A549 treated with AZD9567 at 1 μM for 4 hours (cell line): Measurements from ENCODE around the gene ADGRE3. TPM values are rescaled to one million over a fixed set of nuclear protein-coding genes. Genes with fewer than 3 reads are reported as not detected.

Experiments
- total RNA-seq: library from RNA; stranded (reverse); fragments of 200-300 nt; extraction: Qiagen RNA extraction; gene quantifications from 5 replicates; pipeline ENCODE4 v1.2.3, GENCODE V29; 2022; ENCODE audit not compliant: insufficient read depth

Gene ADGRE3, protein sequence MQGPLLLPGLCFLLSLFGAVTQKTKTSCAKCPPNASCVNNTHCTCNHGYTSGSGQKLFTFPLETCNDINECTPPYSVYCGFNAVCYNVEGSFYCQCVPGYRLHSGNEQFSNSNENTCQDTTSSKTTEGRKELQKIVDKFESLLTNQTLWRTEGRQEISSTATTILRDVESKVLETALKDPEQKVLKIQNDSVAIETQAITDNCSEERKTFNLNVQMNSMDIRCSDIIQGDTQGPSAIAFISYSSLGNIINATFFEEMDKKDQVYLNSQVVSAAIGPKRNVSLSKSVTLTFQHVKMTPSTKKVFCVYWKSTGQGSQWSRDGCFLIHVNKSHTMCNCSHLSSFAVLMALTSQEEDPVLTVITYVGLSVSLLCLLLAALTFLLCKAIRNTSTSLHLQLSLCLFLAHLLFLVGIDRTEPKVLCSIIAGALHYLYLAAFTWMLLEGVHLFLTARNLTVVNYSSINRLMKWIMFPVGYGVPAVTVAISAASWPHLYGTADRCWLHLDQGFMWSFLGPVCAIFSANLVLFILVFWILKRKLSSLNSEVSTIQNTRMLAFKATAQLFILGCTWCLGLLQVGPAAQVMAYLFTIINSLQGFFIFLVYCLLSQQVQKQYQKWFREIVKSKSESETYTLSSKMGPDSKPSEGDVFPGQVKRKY
- not detected in 5 replicates for total RNA-seq

GRCh38 chr19:14674764-14675163 is at the start of gene ADGRE3:
TSS of gene ADGRE3 (minus strand) at chr19:14674844. CDS start at chr19:14674770, 74 bp downstream.

DNA sequence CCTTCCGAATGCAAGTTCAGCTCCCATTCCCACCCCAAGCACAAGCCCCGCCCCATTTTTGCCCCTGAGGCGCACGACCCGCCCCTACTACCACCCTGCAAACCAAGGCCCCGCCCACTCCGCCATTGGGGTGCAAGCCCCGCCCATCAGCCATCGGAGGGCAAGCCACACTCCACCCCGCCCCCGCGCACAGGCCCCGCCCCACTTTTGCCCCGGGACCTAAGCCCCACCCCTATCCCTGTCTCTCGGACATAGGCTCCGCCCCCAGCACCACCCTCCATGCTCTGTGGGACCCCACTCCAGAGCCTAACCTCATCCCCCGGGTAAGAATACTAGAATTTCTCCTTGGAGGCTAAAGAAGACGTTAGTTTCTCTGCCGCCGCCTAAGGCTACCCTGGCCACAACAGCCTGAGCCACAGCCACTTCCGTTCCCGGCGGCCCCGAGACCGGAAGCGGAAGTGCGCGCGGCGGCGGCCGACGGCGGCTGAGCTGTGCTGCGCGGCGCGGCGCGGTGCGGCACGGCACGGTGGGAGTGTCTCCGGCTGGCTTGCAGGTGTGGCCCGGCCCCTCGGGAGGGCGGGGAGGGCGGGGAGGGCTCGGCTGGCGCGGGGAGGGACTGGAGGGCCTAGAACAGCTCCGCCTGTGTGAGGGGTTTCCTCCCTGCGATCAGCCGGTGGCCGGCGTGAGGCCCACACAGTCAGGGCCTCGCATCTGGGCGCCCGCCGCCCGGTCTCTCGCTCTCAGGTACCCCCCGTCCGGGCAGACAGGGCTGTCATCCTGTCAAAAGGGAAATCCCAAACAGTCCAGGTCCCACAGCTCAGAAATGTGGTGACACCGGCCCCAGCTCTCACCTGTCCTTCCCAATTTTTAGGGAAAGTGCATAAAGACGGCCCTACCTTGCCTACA is 15.2 kb upstream of the ADGRE3 start, which contains the start of gene ZNF333:
Gene ZNF333 (plus strand): TSS at position 451 of the 906 bp plus-strand sequence. CDS start 3,444 bp downstream, outside the sequence.

DNA sequence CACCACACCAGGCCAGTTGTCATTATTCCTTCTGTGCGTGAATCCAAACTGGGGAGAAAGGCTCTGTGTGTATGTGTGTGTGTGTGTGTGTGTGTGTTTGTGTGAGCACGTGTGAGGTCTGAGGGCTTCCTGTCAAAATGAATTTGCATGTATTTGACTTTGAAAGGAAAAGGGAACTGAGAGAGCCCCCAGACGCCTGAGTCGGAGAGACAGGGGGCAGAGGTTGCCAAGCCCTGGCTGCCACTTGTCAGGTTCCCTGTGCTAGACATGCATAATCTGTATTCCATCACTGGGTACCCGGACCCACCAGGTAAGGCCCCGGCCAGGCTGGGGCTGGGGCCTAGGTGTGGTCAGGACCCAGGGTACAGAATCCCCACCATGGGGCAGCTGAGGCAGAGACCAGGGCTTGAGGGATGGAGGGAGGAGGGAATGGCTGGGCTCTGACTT is 91.7 kb downstream of the ADGRE3 start, which contains the start of gene CLEC17A:
Gene CLEC17A (plus strand): TSS at position 191 of the 447 bp plus-strand sequence. CDS start 77 bp downstream, at position 268.

DNA sequence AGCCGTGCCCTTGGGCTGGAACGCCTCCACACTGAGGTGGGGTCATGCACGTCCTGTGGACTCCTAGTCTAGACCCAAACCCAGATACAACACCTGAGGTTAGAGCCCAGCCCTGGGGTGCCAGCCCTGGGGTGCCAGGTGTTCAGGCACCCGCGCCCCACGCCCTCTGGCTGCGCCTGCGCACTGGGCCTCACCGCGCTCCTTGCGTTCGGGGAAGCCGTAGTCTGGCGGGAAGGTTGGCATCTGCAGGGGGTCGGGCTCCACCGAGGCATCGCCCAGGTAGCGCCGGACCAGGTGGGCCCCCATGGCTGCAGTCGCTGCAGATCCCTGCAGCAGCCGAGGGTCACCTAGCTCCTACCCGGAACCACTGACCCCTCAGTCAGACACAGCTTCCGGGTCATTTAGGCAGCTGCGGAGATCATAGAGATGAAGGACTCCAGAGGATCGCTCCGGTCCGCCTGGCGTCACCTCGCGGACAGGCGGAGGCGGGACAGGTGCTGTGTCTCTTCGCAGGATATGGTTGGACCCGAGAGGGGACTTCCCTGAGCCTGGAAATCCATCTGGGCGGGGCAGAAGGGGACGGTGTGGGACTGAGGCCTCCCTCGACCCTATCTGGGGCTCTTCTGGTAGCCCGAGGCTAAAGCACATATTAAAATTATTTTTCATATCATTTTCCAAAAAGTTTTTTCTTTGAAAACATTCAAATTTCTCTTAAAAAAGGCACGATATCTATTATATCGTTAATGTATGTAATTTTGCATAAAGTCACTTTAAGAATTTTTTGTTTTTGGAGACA is 102.8 kb downstream of the ADGRE3 start, which contains the start of gene NDUFB7:
Gene NDUFB7 (minus strand): TSS at position 372 of the 796 bp plus-strand sequence. CDS start 66 bp downstream, at position 306.

Other genes with a start within 250 kb of the ADGRE3 start
- 68.6 to 74.5 TPM (median 68.8 TPM) in 5 replicates for gene PKN1, start 241.5 kb downstream of the ADGRE3 start, total RNA-seq
- 0.07 to 0.14 TPM (median 0.10 TPM) in 4 of 5 replicates, not detected in the other for gene PTGER1, start 199.5 kb downstream of the ADGRE3 start, total RNA-seq
- 99.1 to 138 TPM (median 130 TPM) in 5 replicates for gene GIPC1, start 178.7 kb downstream of the ADGRE3 start, total RNA-seq
- gene DNAJB1, start 156.4 kb downstream of the ADGRE3 start, total RNA-seq = 192 to 225 TPM (median 194 TPM) in 5 replicates
- gene TECR, start 145.2 kb downstream of the ADGRE3 start, total RNA-seq = 134 to 187 TPM (median 185 TPM) in 5 replicates
- gene NDUFB7, start 102.8 kb downstream of the ADGRE3 start, total RNA-seq = 192 to 202 TPM (median 196 TPM) in 5 replicates
- gene CLEC17A, start 91.8 kb downstream of the ADGRE3 start, total RNA-seq = 0.06 TPM in 1 of 5 replicates, not detected in the others
- gene ZNF333, start 15.2 kb upstream of the ADGRE3 start, total RNA-seq = 0.77 to 3.7 TPM (median 3.3 TPM) in 5 replicates
- 0.71 to 1.1 TPM (median 0.85 TPM) in 4 of 5 replicates, not detected in the other for gene ADGRE2, start 103.7 kb upstream of the ADGRE3 start, total RNA-seq
- gene OR7A5, start 160.3 kb upstream of the ADGRE3 start, total RNA-seq = not detected in 5 replicates
- not detected in 5 replicates for gene OR7C1, start 160.3 kb upstream of the ADGRE3 start, total RNA-seq
- gene OR7A10, start 174.1 kb upstream of the ADGRE3 start, total RNA-seq = not detected in 5 replicates
- not detected in 5 replicates for gene OR7A17, start 211.3 kb upstream of the ADGRE3 start, total RNA-seq